K562 (cell line): Measurements from ENCODE around the gene DPAGT1. TPM values are rescaled to one million over a fixed set of nuclear protein-coding genes. Genes with fewer than 3 reads are reported as not detected.
A peak's percentile ranks its signal among the peaks of the same experiment; 100 is the strongest.

ENCODE experiments used
- ARHGAP35 ChIP-seq: fragments of 450-650 bp; IDR thresholded peaks from 2 replicates; pipeline ENCODE4 v1.6.1; 2018; ENCODE audit not compliant: partially characterized antibody
- E2F5 ChIP-seq: sonication (generic); formaldehyde crosslinking; IDR thresholded peaks from 2 replicates; pipeline ENCODE4 v1.8.0; 2022; ENCODE audit warnings: mild to moderate bottlenecking, missing genetic modification reagents
- ELF4 ChIP-seq: fragments of 450-650 bp; formaldehyde crosslinking; IDR thresholded peaks from 2 replicates; pipeline ENCODE4 v1.4.0; 2022; ENCODE audit warnings: missing genetic modification characterization
- GATAD2B ChIP-seq: fragments of 450-650 bp; IDR thresholded peaks from 2 replicates; pipeline ENCODE4 v1.6.1; 2017; ENCODE audit warnings: mild to moderate bottlenecking, borderline replicate concordance
- HNRNPK ChIP-seq: fragments of 200-400 bp; formaldehyde crosslinking; IDR thresholded peaks from one replicate; pipeline ENCODE4 v1.6.1; 2018; ENCODE audit warnings: mild to moderate bottlenecking, low read depth, low read length; ENCODE audit not compliant: poor library complexity, severe bottlenecking
- KAT7 ChIP-seq: sonication (generic); formaldehyde crosslinking; IDR thresholded peaks from 2 replicates; pipeline ENCODE4 v1.8.0; 2022; ENCODE audit warnings: missing genetic modification reagents, mild to moderate bottlenecking, borderline replicate concordance
- NELFE ChIP-seq: IDR thresholded peaks from 2 replicates; pipeline ENCODE4 v1.6.1; 2011; ENCODE audit warnings: mild to moderate bottlenecking; ENCODE audit not compliant: insufficient read depth, insufficient read length
- SIN3A ChIP-seq, 2 experiments: fragments of 150-350 bp in 1 of 2; IDR thresholded peaks; 2 replicates each; pipeline ENCODE4 v1.6.1; 2011 to 2016; ENCODE audit warnings: borderline replicate concordance in 2 of 2, low read depth in 2 of 2, low read length in 2 of 2, mild to moderate bottlenecking in 2 of 2, moderate library complexity in 2 of 2; ENCODE audit not compliant: control insufficient read depth in 1 of 2
- SMARCC2 ChIP-seq: fragments of 450-650 bp; IDR thresholded peaks from 2 replicates; pipeline ENCODE4 v1.6.1; 2017; ENCODE audit warnings: antibody characterized with exemption, moderate library complexity, mild to moderate bottlenecking, low read depth
- STAT6 ChIP-seq: sonication (generic); formaldehyde crosslinking; IDR thresholded peaks from 2 replicates; pipeline ENCODE4 v1.8.1; 2023; ENCODE audit warnings: mild to moderate bottlenecking, missing genetic modification reagents
- polyA plus RNA-seq, 8 experiments: library from polyadenylated mRNA; depleted of rRNA in 4 of 8; stranded (reverse) in 5 of 8; unstranded in 3 of 8; fragments of >200 nt; fragmentation: Nextera tagmentation in 2 of 8; fragmentation: Illumina TruSeq in 1 of 8; extraction: Ambion mirVana in 2 of 8; extraction: Trizol in 1 of 8; gene quantifications; 2 replicates each; pipeline versions ENCODE4 v1.2.1 to v1.2.3, GENCODE V29; 2011 to 2014; ENCODE audit warnings: inconsistent platforms in 1 of 8, missing spikeins in 1 of 8
- total RNA-seq, 7 experiments: library from RNA; depleted of rRNA in 6 of 7; stranded (reverse); fragments of >200 nt in 6 of 7; fragmentation: Illumina TruSeq in 2 of 7; extraction: Trizol in 2 of 7; gene quantifications; 2 replicates each; pipeline versions ENCODE4 v1.2.1 to v1.2.3, GENCODE V29; 2011 to 2021; ENCODE audit warnings: low replicate concordance in 1 of 7
- TF ChIP-seq, protein P1 (sequence below), 2 experiments: fragments of 150-350 bp in 1 of 2; IDR thresholded peaks; 2 replicates each; pipeline ENCODE4 v1.6.1; 2012 to 2016; ENCODE audit warnings: low read depth in 2 of 2, low read length in 2 of 2, mild to moderate bottlenecking in 1 of 2, moderate library complexity in 1 of 2
- TF ChIP-seq, protein P2 (sequence below): fragments of 450-650 bp; IDR thresholded peaks from 2 replicates; pipeline ENCODE4 v1.6.1; 2018; ENCODE audit not compliant: partially characterized antibody

The DPAGT1 gene
- total and polyA plus RNA-seq, 9 of the 15 experiments (the other 6 are each of a cell fraction or from before 2014, with no cell fraction given) = 29.9 to 135 (median 85.0) TPM

GRCh38 chr11:119095066-119095880, 6.4 kb downstream of the DPAGT1 start (continued):
- TF ChIP-seq STAT6 (CRISPR knock-in tag) (peak; percentile 97; the same call in 1 of the 2 replicates), GATAD2B (no peak), KAT7 (peak; percentile 100), SMARCC2 (no peak; the same call in 1 of the 2 replicates), ELF4 (CRISPR knock-in tag) (peak; percentile 53; the same call in 1 of the 2 replicates), ARHGAP35 (no peak), NELFE (peak; percentile 78), E2F5 (CRISPR knock-in tag) (peak; percentile 94), HNRNPK (no peak), SIN3A (IDR thresholded peaks at IDR 0.05; ENCODE audit: borderline replicate concordance in 2 of 2, control insufficient read depth in 1 of 2, low read depth in 2 of 2, low read length in 2 of 2) (peak; percentile 83 to 95; a peak in 3 of 4 replicates)
- TF ChIP-seq, protein P1, sequence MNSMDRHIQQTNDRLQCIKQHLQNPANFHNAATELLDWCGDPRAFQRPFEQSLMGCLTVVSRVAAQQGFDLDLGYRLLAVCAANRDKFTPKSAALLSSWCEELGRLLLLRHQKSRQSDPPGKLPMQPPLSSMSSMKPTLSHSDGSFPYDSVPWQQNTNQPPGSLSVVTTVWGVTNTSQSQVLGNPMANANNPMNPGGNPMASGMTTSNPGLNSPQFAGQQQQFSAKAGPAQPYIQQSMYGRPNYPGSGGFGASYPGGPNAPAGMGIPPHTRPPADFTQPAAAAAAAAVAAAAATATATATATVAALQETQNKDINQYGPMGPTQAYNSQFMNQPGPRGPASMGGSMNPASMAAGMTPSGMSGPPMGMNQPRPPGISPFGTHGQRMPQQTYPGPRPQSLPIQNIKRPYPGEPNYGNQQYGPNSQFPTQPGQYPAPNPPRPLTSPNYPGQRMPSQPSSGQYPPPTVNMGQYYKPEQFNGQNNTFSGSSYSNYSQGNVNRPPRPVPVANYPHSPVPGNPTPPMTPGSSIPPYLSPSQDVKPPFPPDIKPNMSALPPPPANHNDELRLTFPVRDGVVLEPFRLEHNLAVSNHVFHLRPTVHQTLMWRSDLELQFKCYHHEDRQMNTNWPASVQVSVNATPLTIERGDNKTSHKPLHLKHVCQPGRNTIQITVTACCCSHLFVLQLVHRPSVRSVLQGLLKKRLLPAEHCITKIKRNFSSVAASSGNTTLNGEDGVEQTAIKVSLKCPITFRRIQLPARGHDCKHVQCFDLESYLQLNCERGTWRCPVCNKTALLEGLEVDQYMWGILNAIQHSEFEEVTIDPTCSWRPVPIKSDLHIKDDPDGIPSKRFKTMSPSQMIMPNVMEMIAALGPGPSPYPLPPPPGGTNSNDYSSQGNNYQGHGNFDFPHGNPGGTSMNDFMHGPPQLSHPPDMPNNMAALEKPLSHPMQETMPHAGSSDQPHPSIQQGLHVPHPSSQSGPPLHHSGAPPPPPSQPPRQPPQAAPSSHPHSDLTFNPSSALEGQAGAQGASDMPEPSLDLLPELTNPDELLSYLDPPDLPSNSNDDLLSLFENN (IDR thresholded peaks at IDR 0.05; ENCODE audit: low read depth in 2 of 2, low read length in 2 of 2) = peak in 1 of 2 experiments; percentile 92; a peak in 2 of 4 replicates
- TF ChIP-seq, protein P2, sequence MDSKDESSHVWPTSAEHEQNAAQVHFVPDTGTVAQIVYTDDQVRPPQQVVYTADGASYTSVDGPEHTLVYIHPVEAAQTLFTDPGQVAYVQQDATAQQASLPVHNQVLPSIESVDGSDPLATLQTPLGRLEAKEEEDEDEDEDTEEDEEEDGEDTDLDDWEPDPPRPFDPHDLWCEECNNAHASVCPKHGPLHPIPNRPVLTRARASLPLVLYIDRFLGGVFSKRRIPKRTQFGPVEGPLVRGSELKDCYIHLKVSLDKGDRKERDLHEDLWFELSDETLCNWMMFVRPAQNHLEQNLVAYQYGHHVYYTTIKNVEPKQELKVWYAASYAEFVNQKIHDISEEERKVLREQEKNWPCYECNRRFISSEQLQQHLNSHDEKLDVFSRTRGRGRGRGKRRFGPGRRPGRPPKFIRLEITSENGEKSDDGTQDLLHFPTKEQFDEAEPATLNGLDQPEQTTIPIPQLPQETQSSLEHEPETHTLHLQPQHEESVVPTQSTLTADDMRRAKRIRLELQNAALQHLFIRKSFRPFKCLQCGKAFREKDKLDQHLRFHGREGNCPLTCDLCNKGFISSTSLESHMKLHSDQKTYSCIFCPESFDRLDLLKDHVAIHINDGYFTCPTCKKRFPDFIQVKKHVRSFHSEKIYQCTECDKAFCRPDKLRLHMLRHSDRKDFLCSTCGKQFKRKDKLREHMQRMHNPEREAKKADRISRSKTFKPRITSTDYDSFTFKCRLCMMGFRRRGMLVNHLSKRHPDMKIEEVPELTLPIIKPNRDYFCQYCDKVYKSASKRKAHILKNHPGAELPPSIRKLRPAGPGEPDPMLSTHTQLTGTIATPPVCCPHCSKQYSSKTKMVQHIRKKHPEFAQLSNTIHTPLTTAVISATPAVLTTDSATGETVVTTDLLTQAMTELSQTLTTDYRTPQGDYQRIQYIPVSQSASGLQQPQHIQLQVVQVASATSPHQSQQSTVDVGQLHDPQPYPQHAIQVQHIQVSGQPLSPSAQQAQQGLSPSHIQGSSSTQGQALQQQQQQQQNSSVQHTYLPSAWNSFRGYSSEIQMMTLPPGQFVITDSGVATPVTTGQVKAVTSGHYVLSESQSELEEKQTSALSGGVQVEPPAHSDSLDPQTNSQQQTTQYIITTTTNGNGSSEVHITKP = no peak
